H9 (cell line): ENCODE results near the gene BAIAP2. TPM values are rescaled to one million over a fixed set of nuclear protein-coding genes. Genes with fewer than 3 reads are reported as not detected.

Experiments
- DNase-seq: peaks from one replicate; pipeline ENCODE4 v3.0.0-alpha.2; 2017
- H2AFZ ChIP-seq: one replicate; pipeline ENCODE4 v1.6.1; 2013; ENCODE audit warnings: mild to moderate bottlenecking, low read length, control low read depth, moderate library complexity
- H2AK5ac ChIP-seq: 2 replicates; pipeline ENCODE4 v1.6.1; 2013; ENCODE audit warnings: low read length, control low read depth, mixed read lengths; ENCODE audit not compliant: insufficient read length
- H2BK120ac ChIP-seq: one replicate; pipeline ENCODE4 v1.6.1; 2013; ENCODE audit warnings: low read depth, mild to moderate bottlenecking, low read length, control low read depth, inconsistent platforms; ENCODE audit not compliant: poor library complexity, severe bottlenecking
- H2BK12ac ChIP-seq: 2 replicates; pipeline ENCODE4 v1.6.1; 2013; ENCODE audit warnings: low read length, control low read depth, mixed read lengths, low read depth; ENCODE audit not compliant: insufficient read length
- H2BK15ac ChIP-seq: 2 replicates; pipeline ENCODE4 v1.6.1; 2013; ENCODE audit warnings: low read depth, low read length, control low read depth
- H2BK20ac ChIP-seq: one replicate; pipeline ENCODE4 v1.6.1; 2013; ENCODE audit warnings: low read depth, mild to moderate bottlenecking, low read length, control low read depth, inconsistent platforms; ENCODE audit not compliant: poor library complexity, severe bottlenecking
- H2BK5ac ChIP-seq: 2 replicates; pipeline ENCODE4 v1.6.1; 2013; ENCODE audit warnings: low read length, control low read depth, mixed read lengths; ENCODE audit not compliant: insufficient read length
- H3K14ac ChIP-seq: 2 replicates; pipeline ENCODE4 v1.6.1; 2013; ENCODE audit warnings: low read length, control low read depth; ENCODE audit not compliant: insufficient read depth
- H3K18ac ChIP-seq: 2 replicates; pipeline ENCODE4 v1.6.1; 2013; ENCODE audit warnings: low read depth, mild to moderate bottlenecking, mixed read lengths, low read length, control low read depth; ENCODE audit not compliant: insufficient read length
- H3K23ac ChIP-seq: 2 replicates; pipeline ENCODE4 v1.6.1; 2013; ENCODE audit warnings: low read length, control low read depth, mixed read lengths, low read depth; ENCODE audit not compliant: insufficient read length
- H3K23me2 ChIP-seq: 2 replicates; pipeline ENCODE4 v1.6.1; 2013; ENCODE audit warnings: low read depth, mild to moderate bottlenecking, mixed read lengths, low read length, control low read depth; ENCODE audit not compliant: insufficient read length, poor library complexity, severe bottlenecking
- H3K27ac ChIP-seq: 2 replicates; pipeline ENCODE4 v1.5.1; 2013; ENCODE audit warnings: low read length, control low read depth, mixed read lengths, low read depth; ENCODE audit not compliant: insufficient read length
- H3K27me3 ChIP-seq: 2 replicates; pipeline ENCODE4 v1.6.1; 2013; ENCODE audit warnings: low read length, control low read depth, inconsistent platforms; ENCODE audit not compliant: insufficient read depth
- H3K4ac ChIP-seq: 2 replicates; pipeline ENCODE4 v1.6.1; 2013; ENCODE audit warnings: low read depth, mild to moderate bottlenecking, control low read depth, inconsistent platforms, low read length, moderate library complexity
- H3K4me1 ChIP-seq: 2 replicates; pipeline ENCODE4 v1.6.1; 2013; ENCODE audit warnings: low read length, control low read depth, inconsistent platforms; ENCODE audit not compliant: insufficient read depth
- H3K4me2 ChIP-seq: 2 replicates; pipeline ENCODE4 v1.6.1; 2013; ENCODE audit warnings: low read length, control low read depth, mixed read lengths; ENCODE audit not compliant: insufficient read length, insufficient read depth
- H3K56ac ChIP-seq: 2 replicates; pipeline ENCODE4 v1.6.1; 2013; ENCODE audit warnings: low read depth, mild to moderate bottlenecking, mixed read lengths, low read length, control low read depth; ENCODE audit not compliant: insufficient read length
- H3K79me1 ChIP-seq: 2 replicates; pipeline ENCODE4 v1.6.1; 2013; ENCODE audit warnings: low read depth, mild to moderate bottlenecking, moderate library complexity, low read length, control low read depth, inconsistent platforms; ENCODE audit not compliant: insufficient read depth, poor library complexity, severe bottlenecking
- H3K79me2 ChIP-seq: 2 replicates; pipeline ENCODE4 v1.6.1; 2013; ENCODE audit warnings: low read length, control low read depth, inconsistent platforms; ENCODE audit not compliant: insufficient read depth
- H3K9ac ChIP-seq: 2 replicates; pipeline ENCODE4 v1.6.1; 2013; ENCODE audit warnings: low read length, control low read depth, mixed read lengths; ENCODE audit not compliant: insufficient read length; ENCODE audit errors: extremely low read depth
- H3K9me3 ChIP-seq: one replicate; pipeline ENCODE4 v1.6.1; 2013; ENCODE audit warnings: low read depth, low read length, inconsistent platforms; ENCODE audit not compliant: control insufficient read depth
- H3T11ph ChIP-seq: one replicate; pipeline ENCODE4 v1.6.1; 2013; ENCODE audit warnings: mild to moderate bottlenecking, low read length, control low read depth, inconsistent platforms
- H4K20me1 ChIP-seq: one replicate; pipeline ENCODE4 v1.6.1; 2013; ENCODE audit not compliant: control insufficient read depth, insufficient read length, insufficient read depth
- H4K5ac ChIP-seq: 2 replicates; pipeline ENCODE4 v1.6.1; 2013; ENCODE audit warnings: low read depth, mild to moderate bottlenecking, mixed read lengths, low read length, control low read depth; ENCODE audit not compliant: insufficient read length
- H4K8ac ChIP-seq: replicated peaks from 2 replicates; pipeline ENCODE4 v1.6.1; 2013; ENCODE audit warnings: low read length, control low read depth, mixed read lengths, low read depth; ENCODE audit not compliant: insufficient read length
- H4K91ac ChIP-seq: 2 replicates; pipeline ENCODE4 v1.6.1; 2013; ENCODE audit warnings: low read depth, mild to moderate bottlenecking, moderate library complexity, mixed read lengths, low read length, control low read depth; ENCODE audit not compliant: insufficient read length
- H3K27ac Mint-ChIP-seq, 3 experiments: 2 replicates in 2 of 3; 3 replicates in 1 of 3; pipeline ENCODE4 v1.8.0; 2020 to 2021; ENCODE audit warnings: mixed read lengths in 3 of 3, mild to moderate bottlenecking in 1 of 3, moderate library complexity in 1 of 3
- H3K27me3 Mint-ChIP-seq: 2 replicates; pipeline ENCODE4 v1.8.0; 2021; ENCODE audit warnings: low read depth, mild to moderate bottlenecking, moderate library complexity, mixed read lengths
- H3K36me3 Mint-ChIP-seq, 3 experiments: 2 replicates in 2 of 3; 3 replicates in 1 of 3; pipeline ENCODE4 v1.8.0; 2020 to 2021; ENCODE audit warnings: low read depth in 3 of 3, mixed read lengths in 3 of 3; ENCODE audit not compliant: insufficient read depth in 1 of 3
- H3K4me1 Mint-ChIP-seq, 2 experiments: 2 replicates each; pipeline ENCODE4 v1.8.0; 2020; ENCODE audit warnings: mixed read lengths in 2 of 2
- H3K4me3 Mint-ChIP-seq, 2 experiments: 2 replicates in 1 of 2; 3 replicates in 1 of 2; pipeline ENCODE4 v1.8.0; 2020 to 2021; ENCODE audit warnings: mild to moderate bottlenecking in 2 of 2, mixed read lengths in 2 of 2, moderate library complexity in 1 of 2
- H3K9me3 Mint-ChIP-seq, 2 experiments: 2 replicates in 1 of 2; 3 replicates in 1 of 2; pipeline ENCODE4 v1.8.0; 2020; ENCODE audit warnings: mild to moderate bottlenecking in 2 of 2, mixed read lengths in 2 of 2, moderate library complexity in 1 of 2
- CTCF ChIP-seq: fragments of 200-600 bp; sonication (generic); conservative IDR thresholded peaks from 3 replicates; pipeline ENCODE4 v1.8.0; 2021; ENCODE audit warnings: antibody characterized with exemption, mild to moderate bottlenecking
- WGBS: extraction: QIAGEN DNeasy Blood & Tissue Kit; methylation state at CpG from one replicate; pipeline ENCODE4 v1.1.7; 2013; ENCODE audit warnings: missing lambda C conversion rate, low lambda C conversion rate, mixed read lengths; ENCODE audit not compliant: insufficient read length; ENCODE audit errors: extremely low coverage; 5-methylcytosine and 5-hydroxymethylcytosine counted together
- total RNA-seq: library from RNA; stranded (reverse); gene quantifications from 2 replicates; pipeline ENCODE4 v1.2.1, GENCODE V29; 2021

BAIAP2 gene
- total RNA-seq, 1 experiment from 2014 or later, result 27.8 TPM

DNA sequence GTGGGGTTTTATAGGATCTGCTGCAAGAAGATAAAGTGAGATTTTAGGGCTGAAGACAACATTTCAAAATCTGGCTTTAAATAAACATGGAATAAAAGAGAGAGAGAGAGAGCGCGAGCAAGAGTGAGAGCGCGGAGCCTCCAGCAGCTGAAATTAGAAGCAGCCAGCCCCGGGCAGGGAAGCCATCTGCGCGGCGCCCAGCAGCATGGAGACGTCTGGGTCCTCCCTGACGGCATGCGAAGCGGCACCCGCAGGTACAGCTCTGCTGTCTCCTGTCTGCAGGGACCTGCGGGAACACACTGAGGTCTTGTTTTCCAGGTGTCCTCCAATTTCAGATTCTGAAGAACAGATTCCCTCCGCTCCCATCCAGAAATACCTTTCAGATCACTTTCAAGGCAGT, 7.9 kb upstream of the BAIAP2 start:
- Histone ChIP-seq H4K91ac (no peak overlapping the region), H2BK15ac (no peak overlapping the region), H3T11ph (no peak overlapping the region), H3K79me1 (no peaks in the 10 kb centered on the region), H2AK5ac (no peak overlapping the region), H3K23ac (no peak overlapping the region), H4K20me1 (no peaks in the 10 kb centered on the region), H2BK120ac (no peak overlapping the region), H3K23me2 (peaks cover 2% of the 10 kb centered on the region), H2BK20ac (no peak overlapping the region), H3K9ac (no peak overlapping the region), H3K18ac (no peak overlapping the region), H2BK5ac (no peak overlapping the region), H3K27me3 (no peaks in the 10 kb centered on the region), H3K4me1 (no peaks in the 10 kb centered on the region), H3K56ac (no peak overlapping the region), H3K27ac (no peak overlapping the region), H3K14ac (no peak overlapping the region), H4K8ac (no peak overlapping the region), H4K5ac (no peak overlapping the region), H2BK12ac (no peak overlapping the region), H3K79me2 (no peaks in the 10 kb centered on the region), H3K4ac (no peak overlapping the region), H3K4me2 (no peak overlapping the region), H2AFZ (no peak overlapping the region), H3K9me3 (no peaks in the 10 kb centered on the region)
- peaks cover 27% of the 10 kb centered on the region for H3K27me3 Mint-ChIP-seq
- H3K4me3 Mint-ChIP-seq, result no peak overlapping the region
- no peak overlapping the region for H3K27ac Mint-ChIP-seq
- no CpG with 5 or more reads among the region's 15 CpGs for WGBS
- H3K9me3 Mint-ChIP-seq, result peaks cover 0 to 3% of the 10 kb centered on the region in 2 experiments; a peak in 1 of 5 replicates
- peaks cover 9 to 18% of the 10 kb centered on the region in 2 experiments for H3K4me1 Mint-ChIP-seq
- DNase-seq, result no peak
- no peak for TF ChIP-seq CTCF
- peaks cover 0 to under 1% (median 0%) of the 10 kb centered on the region in 3 experiments; a peak in 1 of 7 replicates for H3K36me3 Mint-ChIP-seq
